Endothelial cell (in vitro differentiated cells): ENCODE measurements around the gene ZNF683. TPM values are rescaled to one million over a fixed set of nuclear protein-coding genes. Genes with fewer than 3 reads are reported as not detected.

Experiments
- DNase-seq: peaks from one replicate; pipeline ENCODE4 v3.0.0; 2021; ENCODE audit warnings: low spot score
- H3K27ac Mint-ChIP-seq: one replicate; pipeline ENCODE4 v1.8.0; 2021; ENCODE audit warnings: mixed read lengths, inconsistent platforms; ENCODE audit not compliant: unreplicated experiment
- H3K27me3 Mint-ChIP-seq: one replicate; pipeline ENCODE4 v1.8.0; 2021; ENCODE audit warnings: mild to moderate bottlenecking, moderate library complexity, mixed read lengths, inconsistent platforms; ENCODE audit not compliant: unreplicated experiment
- H3K36me3 Mint-ChIP-seq: one replicate; pipeline ENCODE4 v1.8.0; 2021; ENCODE audit warnings: mild to moderate bottlenecking, low read depth, mixed read lengths, inconsistent platforms; ENCODE audit not compliant: unreplicated experiment
- H3K4me1 Mint-ChIP-seq: one replicate; pipeline ENCODE4 v1.8.0; 2021; ENCODE audit warnings: mild to moderate bottlenecking, mixed read lengths, inconsistent platforms; ENCODE audit not compliant: unreplicated experiment
- H3K4me3 Mint-ChIP-seq: one replicate; pipeline ENCODE4 v1.8.0; 2021; ENCODE audit warnings: mild to moderate bottlenecking, mixed read lengths, inconsistent platforms; ENCODE audit not compliant: unreplicated experiment
- H3K9me3 Mint-ChIP-seq: one replicate; pipeline ENCODE4 v1.8.0; 2021; ENCODE audit warnings: mixed read lengths, inconsistent platforms; ENCODE audit not compliant: unreplicated experiment
- CTCF ChIP-seq: fragments of 200-600 bp; sonication (generic); IDR thresholded peaks from one replicate; pipeline ENCODE4 v1.5.0; 2021; ENCODE audit warnings: antibody characterized with exemption; ENCODE audit not compliant: unreplicated experiment
- total RNA-seq: library from RNA; stranded (reverse); fragmentation: NEBNext Ultra II Directional; extraction: Animal tissue kit (Norgen Biotek cat#: 25700); gene quantifications from one replicate; pipeline ENCODE4 v1.2.1, GENCODE V29; 2021; ENCODE audit not compliant: unreplicated experiment

The ZNF683 gene
- total RNA-seq, 1 donor from 2014 or later: not detected

GRCh38 chr1:26408604-26409003 lies 36.1 kb upstream of the ZNF683 start:
- Mint-ChIP-seq H3K4me3 (peak overlapping the region; percentile 84), H3K4me1 (peaks cover 33% of the 10 kb centered on the region), H3K9me3 (no peaks in the 10 kb centered on the region), H3K27me3 (peaks cover 8% of the 10 kb centered on the region), H3K36me3 (no peaks in the 10 kb centered on the region), H3K27ac (no peak overlapping the region)
- TF ChIP-seq CTCF: no peak
- peak; percentile 89 for DNase-seq

GRCh38 chr1:26405281-26405915 lies 32.8 kb upstream of the ZNF683 start:
- H3K27me3 Mint-ChIP-seq: peaks cover 6% of the 10 kb centered on the region
- no peaks in the 10 kb centered on the region for H3K36me3 Mint-ChIP-seq
- H3K9me3 Mint-ChIP-seq: no peaks in the 10 kb centered on the region
- no peak overlapping the region for H3K27ac Mint-ChIP-seq
- H3K4me3 Mint-ChIP-seq: no peak overlapping the region
- DNase-seq: no peak
- no peak for TF ChIP-seq CTCF
- peaks cover 18% of the 10 kb centered on the region for H3K4me1 Mint-ChIP-seq

GRCh38 chr1:26404641-26405040 lies 32.1 kb upstream of the ZNF683 start:
- DNase-seq: no peak
- Mint-ChIP-seq H3K4me3 (no peak overlapping the region), H3K27me3 (peaks cover 4% of the 10 kb centered on the region), H3K4me1 (peaks cover 16% of the 10 kb centered on the region), H3K9me3 (no peaks in the 10 kb centered on the region), H3K27ac (no peak overlapping the region), H3K36me3 (no peaks in the 10 kb centered on the region)
- no peak for TF ChIP-seq CTCF

- peaks cover 6% of the 10 kb centered on the region for H3K4me1 Mint-ChIP-seq
- no peak overlapping the region for H3K27ac Mint-ChIP-seq
- DNase-seq: no peak
- no peak overlapping the region for H3K4me3 Mint-ChIP-seq
- H3K27me3 Mint-ChIP-seq: peaks cover 1% of the 10 kb centered on the region
- no peak for TF ChIP-seq CTCF
- H3K9me3 Mint-ChIP-seq: no peaks in the 10 kb centered on the region
- no peaks in the 10 kb centered on the region for H3K36me3 Mint-ChIP-seq
Observed at GRCh38 chr1:26403656-26404055, 31.1 kb upstream of the ZNF683 start.

GRCh38 chr1:26401891-26402290 lies 29.3 kb upstream of the ZNF683 start:
- Mint-ChIP-seq H3K4me3 (no peak overlapping the region), H3K36me3 (no peaks in the 10 kb centered on the region), H3K27me3 (peaks cover 1% of the 10 kb centered on the region), H3K4me1 (peaks cover 3% of the 10 kb centered on the region), H3K9me3 (no peaks in the 10 kb centered on the region), H3K27ac (no peak overlapping the region)
- TF ChIP-seq CTCF: no peak
- no peak for DNase-seq
